NCI-H524 (cell line): ENCODE measurements around the gene ASMT.
"Not testable (repeated sequence)": the region's sequence is repeated elsewhere in the genome, so short reads cannot be mapped to it uniquely, and the experiment has no call there.

Source experiments
- DNase-seq, 2 experiments: peaks; one replicate each; lab custom pipeline; 2025; lab: John Stamatoyannopoulos, UW

The ASMT gene

GRCh38 chrX:1649621-1650020 lies 34.8 kb downstream of the ASMT start:
- DNase-seq: peak in 1 of 2 experiments; percentile 15

GRCh38 chrX:1652011-1652811 lies 37.4 kb downstream of the ASMT start:
- DNase-seq: peak; percentile 27 to 76

GRCh38 chrX:1656379-1656778 lies 41.5 kb downstream of the ASMT start:
- no peak for DNase-seq

- peak; percentile 73 to 99 for DNase-seq
Measured at GRCh38 chrX:1657367-1658070, 42.7 kb downstream of the ASMT start.

GRCh38 chrX:1658071-1658491 lies 43.2 kb downstream of the ASMT start:
- DNase-seq: peak; percentile 99

- no peak for DNase-seq
Measured at GRCh38 chrX:1659664-1660461, 45.0 kb downstream of the ASMT start.

GRCh38 chrX:1661048-1661921 lies 46.4 kb downstream of the ASMT start:
- DNase-seq: peak; percentile 32 to 56

- no peak for DNase-seq
Measured at GRCh38 chrX:1661922-1662221, 47.0 kb downstream of the ASMT start.

- DNase-seq: no peak
Measured at GRCh38 chrX:1667566-1667965, 52.7 kb downstream of the ASMT start.

- DNase-seq: peak in 1 of 2 experiments; percentile 28
Measured at GRCh38 chrX:1673337-1673736, 58.5 kb downstream of the ASMT start.

- no peak for DNase-seq
Measured at GRCh38 chrX:1676866-1677265, 62.0 kb downstream of the ASMT start.

GRCh38 chrX:1679238-1679637 lies 64.4 kb downstream of the ASMT start:
- no peak for DNase-seq

- DNase-seq: no peak
Measured at GRCh38 chrX:1681439-1681838, 66.6 kb downstream of the ASMT start.

GRCh38 chrX:1681856-1682255 lies 67.0 kb downstream of the ASMT start:
- DNase-seq: not testable (repeated sequence)

- DNase-seq: not testable (repeated sequence)
Measured at GRCh38 chrX:1682501-1682900, 67.6 kb downstream of the ASMT start.

GRCh38 chrX:1684883-1685282 lies 70.0 kb downstream of the ASMT start:
- DNase-seq: not testable (repeated sequence)

- not testable (repeated sequence) for DNase-seq
Measured at GRCh38 chrX:1685444-1685880, 70.6 kb downstream of the ASMT start.

- no peak for DNase-seq
Measured at GRCh38 chrX:1686642-1687041, 71.8 kb downstream of the ASMT start.
